GM18907 (cell line): Measurements from ENCODE around the gene SCART1.
A peak's percentile ranks its signal among the peaks of the same experiment; 100 is the strongest.
"Not testable (repeated sequence)": the region's sequence is repeated elsewhere in the genome, so short reads cannot be mapped to it uniquely, and the experiment has no call there.

Source experiments
- ATAC-seq: cut with Tn5 transposase; IDR thresholded peaks from one replicate; pipeline ENCODE4 v1.9.1; 2021; ENCODE audit warnings: mild to moderate bottlenecking, moderate library complexity; ENCODE audit not compliant: unreplicated experiment

The SCART1 gene

DNA sequence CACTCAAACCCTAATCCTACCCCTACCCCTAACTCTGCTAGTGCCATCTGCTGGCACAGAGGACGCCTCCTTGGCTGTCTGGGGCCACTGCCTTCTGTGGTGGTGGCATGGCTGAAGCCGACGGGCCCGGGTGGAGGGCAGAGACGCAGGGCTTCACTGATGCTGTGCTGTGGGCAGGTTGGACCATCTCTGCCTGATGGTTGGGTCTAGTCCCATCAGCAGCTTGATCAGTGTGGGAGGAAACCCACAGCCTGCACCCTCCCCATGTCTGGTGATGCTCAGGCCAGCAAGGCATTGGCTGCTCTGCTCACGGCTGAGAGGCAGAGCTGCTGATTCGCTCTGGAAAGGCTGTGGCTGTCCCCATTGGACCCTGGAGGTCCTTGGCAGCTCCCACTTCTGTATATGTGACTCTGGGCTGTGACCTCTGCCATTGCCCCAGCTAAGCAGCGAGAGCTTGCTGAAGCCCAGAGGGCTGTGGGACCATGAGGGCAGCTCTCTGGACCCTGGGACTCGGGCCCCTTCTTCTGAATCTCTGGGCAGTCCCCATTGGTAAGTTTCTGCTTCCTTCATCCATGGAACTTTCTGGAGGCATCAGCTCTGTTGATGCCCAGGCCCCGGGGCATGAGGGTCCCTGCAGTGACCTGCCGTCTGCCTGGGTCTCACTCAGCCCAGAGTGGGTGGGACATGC lies at the start of gene SCART1:
Gene SCART1, plus strand, starts transcription at position 430 of the 688 bp plus-strand sequence. Its CDS starts 53 bp downstream, at position 483.
- ATAC-seq = no peak

DNA sequence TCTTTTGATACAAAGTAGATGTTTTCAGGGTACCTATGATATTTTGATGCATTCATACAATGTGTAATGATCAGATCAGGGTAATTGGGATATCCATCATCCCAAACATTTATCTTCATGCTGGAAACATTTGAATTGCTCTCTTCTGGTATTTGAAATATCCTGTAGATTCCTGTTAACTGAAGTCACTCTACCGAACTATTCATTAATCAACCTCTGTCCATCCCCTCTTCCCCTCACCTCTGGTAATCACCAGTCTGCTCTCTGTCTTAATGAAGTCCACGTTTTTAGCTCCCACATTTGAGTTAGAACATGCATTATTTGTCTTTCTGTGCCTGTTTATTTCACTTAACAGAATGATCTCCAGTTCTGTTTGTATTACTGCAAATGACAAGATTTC lies 48.5 kb upstream of the SCART1 start:
- no peak for ATAC-seq

DNA sequence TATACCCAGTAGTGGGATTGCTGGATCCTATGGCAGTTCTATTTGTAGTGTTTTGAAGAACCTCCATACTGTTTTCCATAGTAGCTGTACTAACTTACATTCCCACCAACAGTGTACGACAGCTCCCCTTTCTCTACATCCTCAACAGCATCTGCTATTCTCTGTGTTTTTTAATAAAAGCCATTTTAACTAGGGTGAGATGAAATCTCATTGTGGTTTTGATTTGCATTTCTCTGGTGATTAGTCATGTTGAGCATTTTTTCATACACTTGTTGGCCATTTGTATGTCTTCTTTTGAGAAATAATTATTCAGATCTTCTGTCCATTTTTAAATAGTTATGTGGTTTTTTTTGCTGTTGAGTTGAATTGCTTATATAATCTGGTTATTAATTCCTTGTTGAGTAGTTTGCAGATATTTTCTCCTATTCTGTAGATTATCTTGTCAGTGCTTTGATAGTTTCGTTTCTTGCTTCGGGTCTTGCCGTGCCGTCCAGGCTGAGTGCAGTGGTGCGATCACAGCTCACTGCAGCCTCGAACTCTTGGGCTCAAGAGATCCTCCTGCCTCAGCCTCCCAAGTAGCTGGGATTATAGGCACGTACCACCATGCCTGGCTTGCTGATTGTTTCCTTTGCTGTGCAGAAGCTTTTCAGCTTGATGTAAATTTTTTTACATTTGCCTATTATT lies 47.8 kb upstream of the SCART1 start:
- ATAC-seq = peak; percentile 42

DNA sequence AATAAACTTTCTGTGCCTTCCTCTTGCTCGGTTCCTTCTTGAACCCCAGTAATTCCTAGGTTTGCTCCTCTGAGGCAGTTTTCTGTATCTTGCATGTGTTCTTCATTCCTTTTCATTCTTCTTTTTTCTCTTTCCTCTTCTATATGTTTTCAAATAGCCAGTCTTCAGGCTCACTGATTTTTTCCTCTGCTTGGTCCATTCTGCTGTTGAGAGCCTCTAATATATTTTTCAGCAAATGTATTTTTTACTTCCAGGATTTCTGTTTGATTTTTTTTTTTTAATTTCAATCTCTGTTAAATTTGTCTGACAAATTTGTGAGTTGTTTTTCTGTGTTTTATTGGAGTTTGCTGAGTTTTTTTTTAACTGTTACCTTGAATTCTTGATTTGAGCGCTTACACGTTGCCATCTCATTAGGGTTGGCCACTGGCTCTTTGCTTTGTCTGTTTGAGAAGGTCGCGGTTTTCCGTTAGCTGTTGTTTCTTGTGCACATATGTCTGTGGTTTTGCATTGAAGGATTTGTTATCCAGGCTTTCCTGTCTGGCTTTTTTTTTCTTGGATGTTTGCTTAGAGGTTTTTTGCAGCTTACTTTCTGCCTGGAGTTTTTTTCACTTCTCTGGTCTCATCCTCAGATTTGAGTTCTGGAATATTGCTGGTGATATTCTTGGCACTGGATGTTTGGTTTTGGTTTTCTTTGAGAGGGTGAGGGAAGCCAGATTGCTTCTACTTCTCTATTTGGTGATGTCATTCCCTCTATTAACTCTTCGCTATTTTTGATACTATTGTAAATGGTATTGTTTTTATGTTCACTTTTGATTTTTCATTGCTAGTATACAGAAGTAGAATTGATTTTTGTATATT lies 42.0 kb upstream of the SCART1 start:
- ATAC-seq = no peak

DNA sequence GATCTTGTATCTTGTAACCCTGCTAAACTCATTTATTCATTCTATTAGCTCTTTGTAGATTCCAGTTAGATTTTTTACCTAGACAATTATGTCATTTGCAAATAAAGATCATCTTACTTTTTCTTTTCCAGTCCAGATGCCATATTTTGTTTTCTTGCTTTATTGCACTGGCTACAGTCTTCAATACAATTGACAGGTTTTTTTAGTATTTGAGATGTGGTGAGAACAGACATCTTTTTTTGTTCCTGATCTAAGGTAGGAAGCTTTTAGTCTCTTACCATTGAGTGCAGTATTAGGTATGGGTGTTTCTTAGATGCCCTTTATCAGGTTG lies 41.4 kb upstream of the SCART1 start:
- ATAC-seq = no peak

DNA sequence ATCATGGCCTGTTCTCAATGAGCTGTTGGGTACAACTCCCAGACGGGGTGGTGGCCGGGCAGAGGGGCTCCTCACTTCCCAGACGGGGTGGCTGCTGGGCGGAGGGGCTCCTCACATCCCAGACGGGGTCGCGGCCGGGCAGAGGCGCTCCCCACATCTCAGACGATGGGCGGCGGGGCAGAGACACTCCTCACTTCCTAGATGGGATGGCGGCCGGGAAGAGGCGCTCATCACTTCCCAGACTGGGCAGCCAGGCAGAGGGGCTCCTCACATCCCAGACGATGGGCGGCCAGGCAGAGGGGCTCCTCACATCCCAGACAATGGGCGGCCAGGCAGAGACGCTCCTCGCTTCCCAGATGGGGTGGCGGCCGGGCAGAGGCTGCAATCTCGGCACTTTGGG lies 39.3 kb upstream of the SCART1 start:
- not testable (repeated sequence) for ATAC-seq

DNA sequence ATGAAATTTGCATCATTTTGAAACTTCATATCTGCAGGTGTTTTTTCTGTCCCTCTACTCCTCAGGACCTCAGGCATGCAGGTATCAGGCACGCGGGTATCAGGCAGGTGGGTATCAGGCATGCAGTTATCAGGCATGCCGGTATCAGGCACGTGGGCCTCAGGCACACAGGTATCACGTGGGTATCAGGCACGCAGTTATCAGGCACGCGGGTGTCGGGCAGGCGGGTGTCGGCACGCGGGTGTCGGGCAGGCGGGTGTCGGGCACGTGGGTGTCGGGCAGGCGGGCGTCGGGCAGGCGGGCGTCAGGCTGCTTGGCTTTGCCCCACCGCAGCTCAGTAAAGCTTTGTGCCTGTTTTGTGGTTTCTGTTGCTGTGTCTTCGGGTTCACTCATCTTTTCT lies 38.0 kb upstream of the SCART1 start:
- no peak for ATAC-seq

DNA sequence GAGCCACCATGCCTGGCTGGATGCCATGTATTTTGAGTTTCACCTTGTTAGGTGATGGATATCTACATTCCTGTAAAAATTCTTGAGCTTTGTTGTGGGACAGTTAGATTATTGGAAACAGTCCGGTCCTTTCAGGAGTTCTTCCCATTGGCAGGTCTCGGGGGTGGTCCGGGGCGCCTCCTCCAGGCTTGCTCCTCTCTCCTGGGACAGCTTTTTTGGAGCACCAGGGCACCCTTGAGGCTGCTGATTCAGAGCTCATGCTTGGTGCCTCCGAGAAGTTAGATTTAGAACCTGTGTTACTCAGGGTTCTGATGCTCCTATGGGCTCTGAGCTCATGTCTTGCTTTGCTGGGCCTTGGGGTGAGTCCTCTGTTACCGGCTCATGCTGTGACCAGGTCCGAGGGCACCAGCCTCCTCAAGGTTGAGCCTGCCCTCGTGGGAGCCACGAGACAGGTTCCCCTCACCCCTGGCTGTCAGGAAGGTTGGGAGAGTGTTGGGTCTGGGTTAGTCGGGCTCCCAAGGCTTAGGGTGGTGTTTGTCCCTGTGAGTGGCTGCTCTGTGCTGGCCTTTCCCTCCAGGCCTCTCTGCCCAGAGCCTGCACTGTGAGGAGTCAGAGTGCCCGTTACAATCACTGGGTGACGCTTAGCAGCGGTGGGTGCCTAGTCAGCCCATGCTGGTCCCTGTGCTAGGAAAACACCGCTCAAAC lies 35.3 kb upstream of the SCART1 start:
- ATAC-seq = no peak

DNA sequence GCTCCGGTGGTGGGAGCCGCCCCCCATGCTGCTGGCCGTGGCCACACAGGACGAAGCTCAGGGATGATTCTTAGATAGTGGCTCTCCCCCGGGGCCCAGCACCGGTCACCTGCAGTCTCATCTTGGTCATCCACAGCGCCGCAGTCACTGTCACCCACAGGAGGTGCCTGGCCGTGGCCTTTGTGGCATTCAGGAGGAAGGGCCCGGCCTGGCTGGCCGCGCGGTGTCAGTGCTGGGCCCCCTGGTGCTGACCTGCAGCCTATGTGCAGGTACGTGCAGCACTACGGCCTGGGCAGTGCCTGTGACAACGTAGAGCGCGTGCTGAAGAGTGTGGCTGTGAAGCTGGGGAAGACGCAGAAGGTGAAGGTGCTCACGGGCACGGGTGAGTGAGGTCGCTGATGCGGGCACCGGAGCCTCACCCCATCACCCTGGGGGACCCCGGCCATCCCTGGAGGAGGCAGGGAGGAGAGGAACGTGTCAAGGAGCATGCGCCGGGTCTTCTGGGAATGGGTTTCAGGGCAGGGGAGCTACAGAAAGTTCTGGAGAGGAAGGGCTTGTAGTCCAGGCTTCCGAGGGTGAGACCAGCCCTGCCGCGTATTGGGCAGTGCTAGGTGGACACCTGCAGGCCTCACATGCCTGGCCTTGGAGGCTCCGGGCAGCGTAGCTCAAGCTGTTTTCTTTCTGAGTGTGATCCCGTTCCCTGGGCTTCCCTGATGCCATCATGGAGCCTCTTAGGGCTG lies 34.4 kb upstream of the SCART1 start:
- ATAC-seq = no peak

DNA sequence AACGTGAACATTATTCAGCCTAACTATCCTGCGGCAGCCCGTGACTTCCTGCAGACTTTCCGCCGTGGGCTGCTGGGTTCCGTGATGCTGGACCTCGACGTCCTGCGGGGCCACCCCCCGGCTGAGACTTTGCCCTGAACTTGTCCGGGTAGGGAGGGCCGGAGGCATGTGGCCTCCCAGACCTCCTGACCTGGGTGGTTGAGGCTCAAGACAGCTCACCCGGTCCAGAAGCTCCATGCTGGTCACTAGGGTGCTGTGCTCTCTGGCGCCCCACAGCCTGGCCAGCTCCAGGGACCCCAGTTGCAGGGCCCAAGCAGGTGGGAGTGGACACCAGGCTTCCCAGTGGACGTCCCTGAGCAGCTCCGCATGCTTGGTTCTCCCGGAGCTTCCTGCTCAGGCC lies 33.7 kb upstream of the SCART1 start:
- ATAC-seq = no peak

DNA sequence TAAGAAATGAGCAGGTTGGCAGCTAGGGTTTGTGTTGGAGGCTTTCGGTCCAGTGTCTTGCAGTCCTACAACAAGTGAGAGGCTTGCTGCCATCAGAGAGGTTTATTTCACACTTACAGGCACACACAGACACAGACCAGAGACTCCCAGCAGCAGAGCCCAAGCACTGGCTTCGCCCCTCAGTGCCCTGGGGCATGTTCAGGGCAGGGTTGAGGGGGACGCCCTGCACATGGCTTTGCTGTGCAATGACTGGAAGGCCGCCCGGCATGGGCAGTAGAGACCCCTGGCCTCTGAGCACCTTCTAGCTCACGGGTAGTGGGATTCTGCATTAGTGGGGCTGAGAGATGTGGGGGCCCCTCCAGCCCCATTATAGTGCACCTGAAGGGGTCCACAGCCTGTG lies 33.2 kb upstream of the SCART1 start:
- no peak for ATAC-seq

DNA sequence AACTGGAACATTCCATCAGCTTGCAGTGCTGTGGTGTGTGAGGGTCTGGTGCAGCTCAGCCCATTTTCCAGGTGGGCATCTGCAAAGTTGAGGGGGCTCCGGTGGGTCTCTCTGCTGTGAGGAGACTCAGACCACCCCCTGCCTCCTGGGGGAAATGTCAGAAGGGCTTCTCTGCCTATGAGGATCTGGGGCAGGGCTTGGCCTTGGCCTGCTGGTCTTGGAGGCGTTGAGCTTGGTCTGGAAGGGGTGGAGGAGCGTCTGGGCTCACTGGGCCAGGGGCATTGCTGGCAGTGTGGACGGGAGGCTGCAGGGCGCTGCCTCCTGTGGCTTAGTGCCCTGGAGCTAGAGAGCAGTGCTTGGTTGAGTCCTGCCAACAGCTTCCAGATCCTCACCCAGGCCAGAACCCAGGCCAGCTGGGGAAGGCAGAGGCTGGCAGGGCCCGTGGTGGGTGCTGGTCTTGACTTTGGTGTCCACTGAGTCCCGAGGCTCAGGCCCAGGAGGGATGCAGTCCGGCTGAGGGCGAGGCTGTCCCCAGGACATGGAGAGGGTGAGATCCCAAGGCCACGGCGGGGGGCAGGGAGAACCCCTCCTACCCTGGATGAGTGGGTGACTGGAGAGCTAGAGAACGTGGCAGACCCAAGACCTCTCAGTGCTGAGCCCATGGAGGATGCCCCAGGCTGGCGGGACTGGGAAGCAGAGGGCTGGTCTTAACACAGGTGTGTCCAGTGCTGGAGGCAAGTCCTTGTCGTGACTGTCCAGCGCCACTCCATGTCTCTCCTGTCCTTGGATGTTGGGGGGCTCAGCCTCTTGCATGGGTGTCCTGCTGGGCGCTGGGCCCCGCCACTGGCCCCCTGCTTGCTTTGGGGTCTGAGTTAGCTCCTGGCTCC lies 32.2 kb upstream of the SCART1 start:
- no peak for ATAC-seq

DNA sequence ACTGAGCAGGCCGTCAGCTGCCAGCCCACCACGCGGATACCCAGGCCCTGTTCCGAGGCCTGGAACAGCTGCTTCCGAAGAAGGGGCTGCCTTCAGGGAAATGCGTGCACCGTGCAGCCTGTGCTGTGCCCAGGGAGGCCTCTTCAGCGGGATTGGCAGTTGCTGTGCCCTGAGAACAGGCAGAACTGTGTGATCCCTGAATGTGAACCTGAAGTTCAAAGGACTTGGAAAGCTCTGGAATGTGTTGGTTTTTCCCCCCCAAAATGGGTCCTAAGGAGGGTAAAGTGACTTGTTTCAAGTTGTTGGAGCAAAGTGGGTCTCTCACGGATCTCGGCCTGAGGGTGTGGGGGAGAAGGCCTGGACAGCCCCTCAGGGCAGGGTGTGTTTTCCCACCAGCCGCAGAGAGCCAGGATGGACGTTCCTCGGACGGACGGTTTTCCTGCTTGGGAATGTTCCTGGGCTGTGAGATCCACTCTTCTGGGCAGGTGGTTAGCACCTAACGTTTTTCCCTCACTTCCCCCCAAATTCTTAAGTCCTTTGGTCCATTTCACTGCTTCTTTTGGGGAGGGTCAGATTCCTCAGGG lies 31.4 kb upstream of the SCART1 start:
- no peak for ATAC-seq

DNA sequence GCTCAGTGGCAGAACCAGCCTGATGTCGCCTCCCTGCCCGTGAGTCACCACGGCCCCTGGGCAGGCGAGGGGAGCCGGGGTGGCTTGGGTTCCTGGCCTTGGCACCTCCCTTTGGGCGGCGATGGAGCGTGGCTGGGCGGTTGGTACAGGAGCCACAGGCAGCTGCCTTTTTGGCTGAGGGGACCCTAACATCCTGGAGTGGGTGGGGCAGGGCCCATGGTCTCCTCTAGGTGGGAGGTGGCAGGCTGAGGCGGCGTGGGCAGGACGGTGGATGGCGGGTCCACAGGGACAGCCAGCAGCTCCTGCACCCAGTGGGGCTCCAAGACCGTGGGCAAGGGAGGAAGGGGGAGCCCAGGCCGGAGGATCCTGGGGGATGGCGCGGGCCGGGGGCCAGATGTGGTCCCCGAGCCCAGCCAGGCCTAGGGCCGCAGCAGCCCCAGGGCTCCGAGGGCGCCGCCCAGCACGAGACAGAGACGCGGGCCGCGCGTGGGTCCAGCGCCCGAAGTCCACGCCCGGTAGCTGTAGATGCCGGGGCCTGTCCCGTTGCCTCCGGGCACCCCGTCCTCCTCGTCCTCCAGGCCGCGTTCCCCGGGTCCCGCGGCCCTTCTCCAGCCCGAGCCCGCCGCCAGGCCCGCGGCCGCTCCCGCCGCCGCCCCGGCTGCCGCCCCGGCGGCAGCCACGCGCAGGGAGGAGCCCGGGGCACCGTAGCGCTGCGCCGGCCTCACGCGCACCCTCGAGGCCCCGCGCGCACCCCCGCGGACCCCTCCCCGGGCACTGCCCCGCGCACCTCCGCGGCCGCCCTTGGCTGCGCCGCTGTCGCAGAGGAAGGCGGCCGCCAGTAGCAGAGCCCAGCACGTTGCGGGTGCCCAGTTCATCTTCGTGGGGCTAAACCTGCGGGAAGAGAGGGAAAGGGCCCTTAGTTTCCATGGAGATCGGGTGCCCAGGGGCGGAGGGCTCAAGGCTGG lies 30.7 kb upstream of the SCART1 start:
- no peak for ATAC-seq

DNA sequence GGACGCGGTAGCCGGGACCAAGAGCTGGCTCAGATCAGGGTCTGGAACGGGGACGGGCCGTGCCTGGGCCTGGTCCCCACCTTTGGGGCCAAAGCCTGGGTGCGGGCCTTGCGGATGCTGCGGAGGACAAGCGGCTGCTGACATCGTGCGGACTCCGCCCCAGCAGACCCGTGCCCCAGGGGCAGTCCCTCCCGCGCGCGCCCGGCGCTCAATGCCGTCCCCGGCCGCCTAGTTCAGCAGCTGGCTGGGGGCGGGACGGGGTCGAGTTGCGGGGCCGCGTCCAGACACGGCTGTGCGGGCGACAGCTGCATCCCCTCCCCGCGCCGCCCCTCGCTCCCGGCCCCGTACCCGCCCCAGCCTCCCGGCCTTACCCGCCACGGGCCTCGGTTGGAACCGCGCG lies 29.6 kb upstream of the SCART1 start:
- ATAC-seq = not testable (repeated sequence)

DNA sequence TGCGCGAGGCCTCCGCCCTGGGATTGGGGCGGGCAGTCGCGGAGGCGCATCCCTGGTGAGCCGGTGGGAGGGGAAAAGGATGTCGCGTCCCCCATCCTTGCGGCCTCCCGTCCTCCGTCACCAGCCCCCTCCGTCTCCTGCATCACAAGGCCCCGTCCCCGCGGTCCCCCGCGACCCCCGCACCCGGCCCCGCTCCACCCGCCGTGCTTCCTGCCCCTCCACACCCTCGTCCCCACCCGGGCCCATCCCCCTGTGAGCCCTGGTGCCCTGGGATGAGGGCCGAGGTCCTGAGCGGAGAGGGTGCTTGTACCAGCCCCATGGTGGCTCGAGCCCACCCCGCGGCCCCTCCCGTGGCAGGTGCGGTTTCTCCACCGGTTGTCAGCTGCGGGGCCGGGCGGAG lies 29.1 kb upstream of the SCART1 start, which contains the start of gene SPRN:
Gene SPRN, minus strand, starts transcription at position 25 of the 400 bp plus-strand sequence. CDS start 944 bp downstream, outside the sequence.
- not testable (repeated sequence) for ATAC-seq

DNA sequence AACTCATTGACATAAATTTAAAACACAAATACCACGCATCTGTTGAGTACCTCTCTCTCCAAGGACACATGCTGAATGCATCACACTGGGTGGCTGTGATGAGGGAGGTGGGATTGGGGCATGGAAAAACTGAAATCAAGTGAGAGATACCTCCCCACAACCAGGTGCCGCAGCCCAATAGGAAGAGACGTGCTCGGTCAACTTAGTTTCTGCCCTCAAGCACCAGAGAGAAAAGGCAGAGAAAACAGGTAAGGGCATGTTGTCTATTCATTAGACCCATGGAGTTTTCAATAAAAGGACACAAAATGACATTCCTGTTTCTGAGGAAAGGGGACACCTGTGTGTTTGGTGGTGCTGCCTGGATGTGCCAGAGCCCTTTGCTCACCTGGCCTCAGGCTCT lies 24.2 kb upstream of the SCART1 start:
- not testable (repeated sequence) for ATAC-seq
